Measurements from ENCODE around the gene PIGU. TPM values are rescaled to one million over a fixed set of nuclear protein-coding genes. Genes with fewer than 3 reads are reported as not detected.

The PIGU gene
- total and polyA plus RNA-seq, 2 of the 13 experiments (the other 11 are each of a cell fraction or from before 2014, with no cell fraction given), result 45.5 to 231 TPM

- TF ChIP-seq E2F2 (CRISPR knock-in tag; IDR thresholded peaks at IDR 0.05; ENCODE audit: borderline replicate concordance), result peak; percentile 99
- TF ChIP-seq, protein P1, sequence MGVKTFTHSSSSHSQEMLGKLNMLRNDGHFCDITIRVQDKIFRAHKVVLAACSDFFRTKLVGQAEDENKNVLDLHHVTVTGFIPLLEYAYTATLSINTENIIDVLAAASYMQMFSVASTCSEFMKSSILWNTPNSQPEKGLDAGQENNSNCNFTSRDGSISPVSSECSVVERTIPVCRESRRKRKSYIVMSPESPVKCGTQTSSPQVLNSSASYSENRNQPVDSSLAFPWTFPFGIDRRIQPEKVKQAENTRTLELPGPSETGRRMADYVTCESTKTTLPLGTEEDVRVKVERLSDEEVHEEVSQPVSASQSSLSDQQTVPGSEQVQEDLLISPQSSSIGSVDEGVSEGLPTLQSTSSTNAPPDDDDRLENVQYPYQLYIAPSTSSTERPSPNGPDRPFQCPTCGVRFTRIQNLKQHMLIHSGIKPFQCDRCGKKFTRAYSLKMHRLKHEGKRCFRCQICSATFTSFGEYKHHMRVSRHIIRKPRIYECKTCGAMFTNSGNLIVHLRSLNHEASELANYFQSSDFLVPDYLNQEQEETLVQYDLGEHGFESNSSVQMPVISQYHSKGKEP (CRISPR knock-in tag; IDR thresholded peaks at IDR 0.05), result no peak
- TF ChIP-seq ONECUT2 (CRISPR knock-in tag; IDR thresholded peaks at IDR 0.05), result no peak; the same call in 1 of the 2 replicates
- no peak for TF ChIP-seq HMG20A (CRISPR knock-in tag; IDR thresholded peaks at IDR 0.05; ENCODE audit: borderline replicate concordance)
- TF ChIP-seq GTF3A (CRISPR knock-in tag; conservative IDR thresholded peaks at IDR 0.05), result no peak; the same call in 1 of the 2 replicates
- TF ChIP-seq FIP1L1 (IDR thresholded peaks at IDR 0.05; ENCODE audit: borderline replicate concordance, insufficient read depth, low read depth, low read length), result peak; percentile 65; the same call in 1 of the 2 replicates
- TF ChIP-seq HES4 (CRISPR knock-in tag; IDR thresholded peaks at IDR 0.05; ENCODE audit: borderline replicate concordance), result peak; percentile 97
- no peak; the same call in 1 of the 2 replicates for TF ChIP-seq ZNF367 (CRISPR knock-in tag; IDR thresholded peaks at IDR 0.05; ENCODE audit: borderline replicate concordance)
- TF ChIP-seq GMEB2 (CRISPR knock-in tag; IDR thresholded peaks at IDR 0.05; ENCODE audit: low read depth), result peak; percentile 95
- peak; percentile 47; the same call in 1 of the 2 replicates for TF ChIP-seq ZMYM2 (CRISPR knock-in tag; IDR thresholded peaks at IDR 0.05)
- TF ChIP-seq CENPX (CRISPR knock-in tag; IDR thresholded peaks at IDR 0.05), result no peak
- TF ChIP-seq ZNF335 (CRISPR knock-in tag; IDR thresholded peaks at IDR 0.05), result no peak
- peak; percentile 92 for TF ChIP-seq ZNF687 (CRISPR knock-in tag; IDR thresholded peaks at IDR 0.05)
- peak; percentile 99 for TF ChIP-seq MAZ (IDR thresholded peaks at IDR 0.05; ENCODE audit: borderline replicate concordance, low read depth, low read length)
- peak; percentile 99 for TF ChIP-seq MAZ (CRISPR knock-in tag; IDR thresholded peaks at IDR 0.05; ENCODE audit: low read depth)
Measured at GRCh38 chr20:34676642-34677373, at the start of gene PIGU (continued).
